K562 (cell line): Measurements from ENCODE around the gene BRSK1. TPM values are rescaled to one million over a fixed set of nuclear protein-coding genes. Genes with fewer than 3 reads are reported as not detected.

Experiments used
- ATAC-seq: fragments of 200-7000 bp; cut with Tn5 transposase; 3 replicates; pipeline ENCODE4 v1.9.1; 2020; ENCODE audit warnings: moderate library complexity
- BruUV-seq: library from RNA; stranded (reverse); fragments of 400-500 nt; replicated peaks from 2 replicates; lab custom pipeline; 2021; lab: Mats Ljungman, UMichigan
- CTCF ChIA-PET: fragments of 300-600 bp; formaldehyde crosslinking; extraction: SDS; loops from one replicate; lab custom pipeline; 2021; ENCODE audit warnings: low intra/inter-chr PET ratio; lab: Yijun Ruan, JAX
- POLR2A ChIA-PET: fragments of 300-600, 350-650 bp; sonication (Branson Sonifier 250); formaldehyde crosslinking; extraction: SDS; loops from one replicate; lab custom pipeline; 2021; ENCODE audit warnings: antibody characterized with exemption, inconsistent platforms; lab: Yijun Ruan, JAX
- DNase-seq, 4 experiments: peaks; one replicate each; pipeline versions ENCODE4 v3.0.0 to v3.0.0-alpha.2; 2011 to 2018; ENCODE audit warnings: low spot score in 3 of 4, mixed read lengths in 3 of 4; ENCODE audit errors: extremely low read depth in 1 of 4
- FAIRE-seq: peaks from 2 replicates; lab custom pipeline; 2011; peaks lifted over from hg19 to GRCh38; lab: Jason Lieb, UNC
- H2AFZ ChIP-seq: 2 replicates; pipeline ENCODE4 v1.6.0; 2011; ENCODE audit warnings: low read depth, low read length, control low read depth, inconsistent platforms
- H3K27ac ChIP-seq: fragments of 200-600 bp; 3 replicates; pipeline ENCODE4 v1.8.0; 2011; ENCODE audit warnings: low read depth, mild to moderate bottlenecking, control low read depth, inconsistent platforms, low read length, moderate library complexity, mixed read lengths; ENCODE audit errors: extremely low read depth
- H3K27me3 ChIP-seq, 2 experiments: fragments of 300-600 bp in 1 of 2; 2 replicates in 1 of 2; 3 replicates in 1 of 2; pipeline versions ENCODE4 v1.6.0 to v1.8.0; 2011; ENCODE audit warnings: inconsistent platforms in 2 of 2, low read length in 2 of 2, mild to moderate bottlenecking in 1 of 2, mixed read lengths in 1 of 2, moderate library complexity in 1 of 2; ENCODE audit not compliant: control insufficient read depth in 2 of 2, insufficient read depth in 2 of 2
- H3K36me3 ChIP-seq: fragments of 300-600 bp; 3 replicates; pipeline ENCODE4 v1.8.0; 2011; ENCODE audit warnings: mild to moderate bottlenecking, low read length, inconsistent platforms; ENCODE audit not compliant: control insufficient read depth, insufficient read depth
- H3K4me1 ChIP-seq, 2 experiments: fragments of 200-600 bp in 1 of 2; replicated peaks in 1 of 2; 2 replicates in 1 of 2; 3 replicates in 1 of 2; pipeline versions ENCODE4 v1.5.1 to v1.8.0; 2011; ENCODE audit warnings: inconsistent platforms in 2 of 2, low read length in 2 of 2, mild to moderate bottlenecking in 1 of 2, mixed read lengths in 1 of 2, moderate library complexity in 1 of 2; ENCODE audit not compliant: control insufficient read depth in 2 of 2, insufficient read depth in 2 of 2
- H3K4me2 ChIP-seq: 2 replicates; pipeline ENCODE4 v1.6.1; 2011; ENCODE audit warnings: low read length, control low read depth, inconsistent platforms, mixed read lengths; ENCODE audit not compliant: insufficient read depth
- H3K4me3 ChIP-seq: fragments of 200-600 bp; sonication (generic), shearing (Covaris generic); 2 replicates; pipeline ENCODE4 v1.5.1; 2016; ENCODE audit warnings: control low read depth, inconsistent platforms
- H3K79me2 ChIP-seq: fragments of 200-600 bp; 3 replicates; pipeline ENCODE4 v1.8.0; 2011; ENCODE audit warnings: low read length, inconsistent platforms; ENCODE audit not compliant: control insufficient read depth, insufficient read depth
- H3K9ac ChIP-seq, 2 experiments: 2 replicates each; pipeline versions ENCODE4 v1.6.0 to v1.6.1; 2011; ENCODE audit warnings: low read depth in 2 of 2, low read length in 2 of 2, control low read depth in 1 of 2, inconsistent platforms in 1 of 2, mild to moderate bottlenecking in 1 of 2, mixed read lengths in 1 of 2; ENCODE audit not compliant: insufficient read depth in 1 of 2
- H3K9me1 ChIP-seq: one replicate; pipeline ENCODE4 v1.6.0; 2011; ENCODE audit warnings: inconsistent platforms, mild to moderate bottlenecking, low read length, moderate library complexity; ENCODE audit not compliant: control insufficient read depth, insufficient read depth
- H3K9me3 ChIP-seq: replicated peaks from 2 replicates; pipeline ENCODE4 v1.5.1; 2011; ENCODE audit warnings: low read depth, low read length, inconsistent platforms; ENCODE audit not compliant: control insufficient read depth, insufficient read depth
- H4K20me1 ChIP-seq: replicated peaks from 2 replicates; pipeline ENCODE4 v1.6.1; 2011; ENCODE audit warnings: low read length, inconsistent platforms, mixed read lengths; ENCODE audit not compliant: control insufficient read depth, insufficient read depth
- POLR2G ChIP-seq: fragments of 200-400 bp; formaldehyde crosslinking; IDR thresholded peaks from 2 replicates; pipeline ENCODE4 v1.6.1; 2017; ENCODE audit warnings: low read depth, mild to moderate bottlenecking, antibody characterized with exemption, low read length, moderate library complexity
- RBFOX2 ChIP-seq: fragments of 200-400 bp; formaldehyde crosslinking; IDR thresholded peaks from 2 replicates; pipeline ENCODE4 v1.6.1; 2017; ENCODE audit warnings: low read depth, mild to moderate bottlenecking, low read length, moderate library complexity
- RFX1 ChIP-seq: fragments of 450-650 bp; IDR thresholded peaks from 2 replicates; pipeline ENCODE4 v1.6.1; 2016; ENCODE audit warnings: mild to moderate bottlenecking, moderate library complexity
- WGBS: fragments of 100-300 bp; shearing (Covaris generic); methylation state at CpG from one replicate; pipeline ENCODE4 v1.1.6; 2016; ENCODE audit warnings: low coverage, mixed read lengths; ENCODE audit not compliant: insufficient coverage; ENCODE audit errors: missing lambda C conversion rate; 5-methylcytosine and 5-hydroxymethylcytosine counted together
- in situ Hi-C: fragments of 300-500 bp; cut with MboI; formaldehyde crosslinking; loops from 4 replicates; pipeline ENCODE4 v1.15.0; 2018; ENCODE audit warnings: inconsistent platforms, mixed read lengths
- intact Hi-C: fragments of 100-400 bp; cut with micrococcal nuclease; formaldehyde crosslinking; loops from 2 replicates; pipeline ENCODE4 v1.14.2; 2022
- polyA plus RNA-seq, 8 experiments: library from polyadenylated mRNA; depleted of rRNA in 4 of 8; stranded (reverse) in 5 of 8; unstranded in 3 of 8; fragments of >200 nt; fragmentation: Nextera tagmentation in 2 of 8; fragmentation: Illumina TruSeq in 1 of 8; extraction: Ambion mirVana in 2 of 8; extraction: Trizol in 1 of 8; gene quantifications; 2 replicates each; pipeline versions ENCODE4 v1.2.1 to v1.2.3, GENCODE V29; 2011 to 2014; ENCODE audit warnings: inconsistent platforms in 1 of 8, missing spikeins in 1 of 8
- total RNA-seq, 7 experiments: library from RNA; depleted of rRNA in 6 of 7; stranded (reverse); fragments of >200 nt in 6 of 7; fragmentation: Illumina TruSeq in 2 of 7; extraction: Trizol in 2 of 7; gene quantifications; 2 replicates each; pipeline versions ENCODE4 v1.2.1 to v1.2.3, GENCODE V29; 2011 to 2021; ENCODE audit warnings: low replicate concordance in 1 of 7
- TF ChIP-seq, protein P1 (sequence below): sonication (generic); formaldehyde crosslinking; IDR thresholded peaks from 2 replicates; pipeline ENCODE4 v1.8.1; 2023; ENCODE audit warnings: mild to moderate bottlenecking, missing genetic modification reagents

The BRSK1 gene
- total and polyA plus RNA-seq, 9 of the 15 experiments (the other 6 are each of a cell fraction or from before 2014, with no cell fraction given) = 1.7 to 9.3 (median 3.8) TPM; not detected in 2

DNA sequence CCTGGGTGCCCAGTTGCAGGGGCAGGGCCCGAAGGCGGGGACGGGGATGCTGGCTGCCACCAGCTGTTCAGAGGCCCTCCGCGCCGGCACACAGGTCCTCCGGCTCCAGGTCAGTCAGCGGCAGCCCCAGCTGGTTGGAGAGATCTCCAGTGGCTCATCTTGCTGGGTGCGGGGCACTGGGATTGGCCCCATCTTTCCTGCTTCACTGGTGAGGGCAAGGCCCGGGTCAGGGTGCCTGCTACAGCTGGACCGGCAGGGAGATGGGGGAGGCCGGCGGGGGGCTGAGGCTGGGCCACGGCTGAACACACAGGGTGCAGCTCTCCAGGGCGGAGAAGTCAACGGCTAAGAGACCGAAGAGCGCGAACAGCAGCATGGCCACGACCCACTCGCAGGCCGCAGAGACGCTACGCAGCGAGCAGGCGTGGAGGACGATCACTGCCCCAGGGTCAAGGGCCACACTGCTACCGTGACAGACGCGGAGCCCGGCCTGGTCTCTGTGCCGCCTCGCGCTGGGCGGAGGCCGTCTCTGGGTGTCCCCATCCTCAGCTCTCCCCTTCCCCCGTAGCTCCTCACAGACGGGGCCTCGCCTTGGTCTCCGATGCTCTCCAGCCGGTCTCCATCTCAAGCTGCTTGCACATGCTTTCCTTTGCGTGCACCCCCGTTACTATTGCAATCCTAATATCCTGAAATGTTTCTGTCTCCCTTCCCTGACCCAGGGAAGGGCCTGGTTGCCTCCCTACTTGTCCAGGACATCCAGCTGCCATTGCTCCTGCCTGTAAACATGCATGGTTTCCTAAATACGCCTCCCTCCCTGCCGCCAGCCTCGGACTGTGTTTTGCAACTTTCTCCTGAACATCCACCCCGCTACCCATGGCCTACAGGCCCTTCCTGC lies 29.1 kb downstream of the BRSK1 start:
- Histone ChIP-seq H3K79me2 (no peaks in the 10 kb centered on the region), H3K4me1 (peaks cover 9 to 36% of the 10 kb centered on the region in 2 experiments; a peak in 4 of 5 replicates), H3K36me3 (no peaks in the 10 kb centered on the region), H3K9me1 (no peaks in the 10 kb centered on the region), H2AFZ (no peak overlapping the region), H3K9ac (peak overlapping the region in 1 of 2 experiments; percentile 77; a peak in 2 of 4 replicates), H4K20me1 (no peaks in the 10 kb centered on the region), H3K4me2 (no peak overlapping the region), H3K9me3 (no peaks in the 10 kb centered on the region), H3K27me3 (no peaks in the 10 kb centered on the region), H3K4me3 (no peak overlapping the region), H3K27ac (no peak overlapping the region)
- CTCF ChIA-PET = no interaction called here
- peak; percentile 12; the same call in 2 of the 3 replicates for ATAC-seq
- TF ChIP-seq, protein P1, sequence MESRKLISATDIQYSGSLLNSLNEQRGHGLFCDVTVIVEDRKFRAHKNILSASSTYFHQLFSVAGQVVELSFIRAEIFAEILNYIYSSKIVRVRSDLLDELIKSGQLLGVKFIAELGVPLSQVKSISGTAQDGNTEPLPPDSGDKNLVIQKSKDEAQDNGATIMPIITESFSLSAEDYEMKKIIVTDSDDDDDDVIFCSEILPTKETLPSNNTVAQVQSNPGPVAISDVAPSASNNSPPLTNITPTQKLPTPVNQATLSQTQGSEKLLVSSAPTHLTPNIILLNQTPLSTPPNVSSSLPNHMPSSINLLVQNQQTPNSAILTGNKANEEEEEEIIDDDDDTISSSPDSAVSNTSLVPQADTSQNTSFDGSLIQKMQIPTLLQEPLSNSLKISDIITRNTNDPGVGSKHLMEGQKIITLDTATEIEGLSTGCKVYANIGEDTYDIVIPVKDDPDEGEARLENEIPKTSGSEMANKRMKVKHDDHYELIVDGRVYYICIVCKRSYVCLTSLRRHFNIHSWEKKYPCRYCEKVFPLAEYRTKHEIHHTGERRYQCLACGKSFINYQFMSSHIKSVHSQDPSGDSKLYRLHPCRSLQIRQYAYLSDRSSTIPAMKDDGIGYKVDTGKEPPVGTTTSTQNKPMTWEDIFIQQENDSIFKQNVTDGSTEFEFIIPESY (CRISPR knock-in tag) = peak; percentile 66
- TF ChIP-seq RBFOX2 (peak; percentile 19; the same call in 1 of the 2 replicates), POLR2G (peak; percentile 57), RFX1 (no peak)
- DNase-seq = no peak
- WGBS = 88% methylated on average over 32 of the region's 47 CpGs
- in situ Hi-C loops (no loop called here), intact Hi-C loops (no loop called here)
- FAIRE-seq = no peak
- BruUV-seq = no TSS peak
- POLR2A ChIA-PET = interaction anchor here (0.6 to 3.0 kb wide), 6 partner anchors 9 to 75 kb away, joined by 3 to 7 read pairs (median 4); partner anchors contain the start of genes KMT5C and PPP6R1
